Umbilical cord (tissue), 2 donors: Measurements from ENCODE around the gene SMC3. TPM values are rescaled to one million over a fixed set of nuclear protein-coding genes. Genes with fewer than 3 reads are reported as not detected.
A peak's percentile ranks its signal among the peaks of the same experiment; 100 is the strongest.
"Not testable (repeated sequence)": the region's sequence is repeated elsewhere in the genome, so short reads cannot be mapped to it uniquely, and the experiment has no call there.

Experiments
- DNase-seq: peaks from one replicate; pipeline ENCODE4 v3.0.0-alpha.2; 2015; ENCODE audit warnings: low spot score
- total RNA-seq: library from RNA; depleted of rRNA; stranded (reverse); fragments of >200 nt; gene quantifications from one replicate; pipeline ENCODE4 v1.2.3, GENCODE V29; 2014; ENCODE audit warnings: low replicate concordance; ENCODE audit not compliant: insufficient read depth

The SMC3 gene
- total RNA-seq, 1 donor from 2014 or later, result 32.3 TPM

DNA sequence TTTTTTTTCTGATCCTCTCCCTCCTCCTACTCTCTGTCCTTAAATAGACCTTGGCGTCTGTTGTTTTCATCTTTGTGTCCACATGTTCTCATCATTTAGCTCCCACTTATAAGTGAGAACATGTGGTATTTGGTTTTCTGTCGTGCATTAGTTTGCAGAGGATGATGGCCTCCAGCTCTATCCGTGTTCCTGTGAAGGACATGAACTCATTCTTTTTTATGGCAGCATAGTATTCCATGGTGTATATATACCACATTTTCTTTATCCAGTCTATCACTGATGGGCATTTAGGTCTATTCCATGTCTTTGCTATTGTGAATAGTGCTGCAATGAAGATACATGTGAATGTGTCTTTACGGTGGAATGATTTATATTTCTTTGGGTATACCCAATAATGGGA, 55.8 kb downstream of the SMC3 start:
- DNase-seq, result not testable (repeated sequence)

DNA sequence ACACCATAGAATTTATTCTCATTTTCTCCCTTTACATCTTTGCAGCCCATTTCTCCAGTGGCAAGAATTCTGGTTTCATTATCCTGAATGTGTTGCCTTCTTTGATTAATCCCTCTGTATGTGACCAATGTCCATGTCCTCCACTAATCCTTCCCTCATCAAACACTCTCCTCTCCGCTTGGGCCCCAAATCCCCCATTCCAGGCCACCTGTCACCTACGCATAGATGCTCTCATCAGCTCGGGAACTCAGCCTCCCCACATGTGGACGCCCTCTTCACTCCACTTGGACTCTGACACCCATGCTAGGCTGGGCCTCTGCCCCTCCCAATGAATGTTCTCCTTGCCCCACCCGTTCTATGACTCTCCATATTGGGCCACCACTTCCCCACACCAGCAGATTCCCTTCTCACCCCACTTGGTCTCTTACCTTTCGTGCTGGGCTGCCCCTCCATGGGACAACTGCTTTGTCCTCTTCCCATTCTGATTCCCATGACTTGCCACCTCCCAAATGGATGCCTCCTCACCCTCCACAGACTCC, 57.9 kb downstream of the SMC3 start:
- no peak for DNase-seq

DNA sequence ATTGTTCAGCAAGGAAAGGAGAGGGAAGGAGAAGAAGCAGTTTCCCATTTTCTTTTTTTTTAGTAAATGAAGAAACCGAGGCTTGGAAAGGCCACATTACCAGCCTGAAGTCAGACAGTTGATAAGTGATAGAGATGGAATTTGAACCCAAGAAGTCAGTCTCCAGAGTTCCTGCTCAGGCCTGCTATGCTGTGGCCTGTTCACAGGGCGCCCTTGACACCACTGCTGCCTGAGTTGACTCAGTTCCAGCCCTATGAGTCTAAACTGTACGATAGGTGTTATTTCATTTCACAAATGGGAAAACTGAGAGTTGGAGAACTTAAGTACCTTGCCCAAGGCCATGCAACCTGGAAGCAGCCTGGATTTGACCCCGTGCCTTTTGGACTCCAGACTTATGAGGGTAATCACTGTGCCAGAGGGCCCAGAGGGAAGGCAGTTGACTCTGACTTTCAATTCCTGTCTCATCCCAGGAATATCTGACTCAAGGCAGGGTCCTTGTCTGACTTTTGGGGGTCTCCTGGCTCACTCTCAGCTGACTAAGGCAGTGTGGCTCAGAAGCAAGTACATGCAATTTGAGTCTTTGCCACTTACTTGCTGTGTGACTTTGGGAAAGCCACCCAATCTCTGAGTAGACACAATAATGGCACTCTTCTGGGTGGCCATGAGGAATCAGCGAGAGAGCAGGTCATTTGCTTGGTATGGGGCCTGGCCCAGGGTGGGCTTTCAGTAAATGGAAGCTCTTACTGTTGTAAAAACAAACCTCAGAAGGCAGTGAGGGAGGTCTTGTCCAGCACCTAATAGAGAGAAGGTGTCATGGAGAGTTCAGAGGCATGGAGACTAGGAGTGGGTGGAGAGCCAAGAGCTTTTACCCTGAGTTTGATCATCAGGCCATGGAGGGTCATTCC, 58.7 kb downstream of the SMC3 start:
- DNase-seq, result no peak

DNA sequence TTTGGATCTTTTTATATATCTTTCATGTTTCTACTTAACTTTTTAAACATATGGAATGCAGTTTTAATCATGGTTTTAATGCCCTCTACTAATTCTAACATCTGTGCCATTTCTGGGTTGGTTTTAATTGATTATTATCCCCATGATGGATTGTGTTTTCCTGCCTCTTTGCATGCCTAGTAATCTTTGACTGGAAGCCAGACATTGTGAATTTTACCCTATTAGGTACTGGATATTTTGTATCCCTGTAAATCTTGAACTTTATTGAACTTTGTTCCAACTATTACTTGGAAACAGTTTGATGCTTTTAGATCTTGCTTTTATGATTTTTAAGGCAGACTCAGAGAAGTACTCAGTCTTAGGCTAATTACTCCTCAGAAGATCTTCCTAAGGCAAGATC, 60.7 kb downstream of the SMC3 start:
- DNase-seq, result no peak

DNA sequence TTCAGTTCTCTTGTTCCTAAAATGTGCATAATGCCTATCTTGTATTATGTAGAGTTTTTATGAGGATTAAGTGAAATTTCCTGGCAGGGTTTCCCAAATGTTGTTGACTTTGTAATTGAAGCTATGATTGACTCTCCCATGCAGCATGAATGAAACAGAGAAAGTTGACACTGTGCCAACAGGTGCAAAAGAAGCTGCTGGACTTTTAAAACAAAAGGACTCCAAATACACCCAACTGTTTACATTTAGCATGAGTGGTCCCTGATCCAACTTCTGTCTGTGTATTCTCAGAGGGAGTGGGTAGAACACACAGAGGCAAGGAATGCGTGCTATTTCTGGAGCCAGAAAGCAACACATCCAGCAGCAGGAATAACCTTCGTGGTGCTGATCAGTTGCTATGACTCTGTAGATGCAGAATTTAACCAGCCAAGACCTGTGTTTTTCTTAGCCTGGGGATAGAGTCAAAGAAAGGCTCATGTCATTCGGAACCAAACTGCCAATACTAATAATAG, 62.2 kb downstream of the SMC3 start:
- peak; percentile 28 for DNase-seq

DNA sequence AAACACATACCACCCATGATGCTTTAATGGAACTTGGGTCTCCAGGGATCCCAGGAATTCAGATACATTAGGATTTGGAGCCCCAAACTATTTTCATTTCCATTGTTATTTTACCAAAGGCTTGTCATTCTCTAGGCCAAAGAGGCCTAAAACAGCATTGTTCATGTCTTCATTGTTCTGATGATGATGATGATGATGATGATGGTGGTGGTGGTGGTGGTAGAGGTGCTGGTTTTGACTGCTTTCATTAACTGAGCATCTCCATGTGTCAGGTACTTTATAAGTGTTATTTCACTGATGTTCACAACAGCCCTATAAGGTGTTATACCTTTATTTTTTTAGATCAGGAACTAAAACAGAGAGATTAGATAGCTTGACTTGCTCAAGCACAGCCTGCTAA, 64.4 kb downstream of the SMC3 start:
- no peak for DNase-seq

DNA sequence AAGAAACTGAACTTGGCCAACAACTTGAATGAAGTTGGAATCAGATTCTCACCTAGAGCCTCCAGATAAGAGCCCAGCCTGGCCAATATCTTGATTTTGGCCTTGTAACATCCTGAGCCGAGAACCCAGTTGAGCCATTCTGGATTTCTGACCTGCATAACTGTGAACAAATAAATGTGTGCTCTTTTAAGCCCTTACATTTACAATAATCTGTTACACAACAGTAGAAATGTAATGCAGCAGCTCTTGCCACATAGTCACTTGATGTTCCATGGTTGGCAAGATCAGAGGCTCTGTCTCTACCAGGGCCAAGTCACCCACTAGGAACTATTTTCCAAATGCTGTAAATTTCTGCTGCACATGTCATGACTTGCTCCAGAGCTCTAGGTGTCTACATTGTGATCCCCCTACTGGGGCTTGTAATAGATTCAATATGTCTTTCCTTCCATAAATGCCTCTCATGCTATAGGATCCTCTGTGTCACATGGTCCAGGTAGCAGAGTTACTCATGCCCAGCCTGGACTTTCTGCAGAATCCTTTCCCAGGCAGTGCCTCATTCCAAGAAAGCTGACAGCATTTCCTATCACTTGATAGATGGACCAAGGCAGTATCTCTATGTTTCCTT, 65.2 kb downstream of the SMC3 start:
- no peak for DNase-seq

DNA sequence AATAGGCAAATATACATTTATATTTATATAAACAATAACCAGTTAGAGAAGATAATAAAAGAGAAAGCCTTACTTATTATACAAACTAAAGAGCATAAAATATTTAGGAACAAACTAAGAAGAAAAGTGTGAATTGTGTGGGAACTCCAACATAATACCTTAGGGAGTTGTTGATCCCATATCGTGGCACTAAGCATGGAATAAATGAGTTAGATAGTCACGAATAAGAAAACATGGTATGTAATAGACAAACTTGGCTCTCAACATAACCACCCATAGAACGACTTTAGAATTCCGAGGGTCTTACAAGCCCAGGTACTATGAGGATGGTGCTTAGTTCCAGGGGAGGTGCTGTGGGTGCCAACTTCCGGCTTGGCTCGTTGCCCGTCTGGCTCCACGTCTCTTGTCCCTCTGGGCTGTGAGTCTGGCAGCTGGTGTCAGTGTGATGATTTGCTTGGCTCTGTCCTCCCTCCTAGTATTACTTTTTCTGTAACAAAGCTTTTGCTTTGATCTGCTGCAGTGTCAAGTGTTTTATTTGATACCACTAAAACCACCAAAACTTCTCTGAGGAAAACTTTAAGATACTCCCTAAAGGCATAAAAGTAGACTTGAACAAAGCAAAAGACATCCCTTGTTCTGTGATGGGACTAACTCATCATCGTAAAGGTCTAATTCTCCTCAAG, 67.2 kb downstream of the SMC3 start:
- no peak for DNase-seq

DNA sequence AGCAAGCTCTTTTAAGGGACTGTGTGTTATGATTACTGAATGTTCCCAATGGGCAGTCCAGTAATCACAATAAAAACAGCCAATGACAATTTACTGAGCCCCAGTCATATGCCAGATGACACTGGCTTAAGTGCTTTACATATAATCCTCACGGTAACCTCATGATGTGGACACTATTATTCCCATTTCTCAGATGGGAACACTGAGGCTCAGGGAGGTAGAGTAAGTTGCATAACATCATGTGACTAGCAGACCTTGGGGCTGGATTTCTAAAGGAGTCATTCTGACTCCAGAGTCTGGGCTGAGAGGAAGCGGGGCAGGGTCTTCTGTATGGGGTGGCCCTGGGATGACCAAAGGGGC, 69.1 kb downstream of the SMC3 start:
- DNase-seq, result no peak

DNA sequence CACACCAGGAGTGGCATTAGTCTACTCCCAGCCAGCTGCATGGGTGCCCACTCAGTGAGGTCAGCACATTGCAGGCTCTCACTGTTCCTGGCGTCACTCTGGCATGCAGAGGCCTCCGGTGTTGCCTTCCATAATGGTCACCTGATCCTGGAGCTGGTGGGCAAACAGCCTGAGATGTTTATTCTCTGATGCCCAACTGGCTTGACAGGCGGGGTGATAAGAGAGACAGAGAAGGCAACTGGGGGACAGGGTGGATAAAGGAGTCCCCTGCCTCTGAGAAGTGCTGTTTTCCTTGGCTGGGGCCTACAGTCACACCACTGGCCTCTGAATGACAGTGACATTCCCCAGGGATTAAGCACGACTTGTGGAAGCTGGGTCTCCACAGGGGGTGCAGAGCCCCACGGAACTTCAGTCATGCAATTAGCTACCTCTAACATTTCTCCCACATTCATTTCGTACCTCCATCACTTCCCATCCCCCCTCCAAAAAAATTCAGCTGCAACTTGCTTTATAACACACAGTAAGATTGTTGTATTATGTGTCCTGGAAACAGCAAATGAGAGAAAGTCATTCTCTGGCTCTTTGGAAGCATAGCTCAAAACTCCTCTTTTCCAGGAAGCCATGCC, 69.5 kb downstream of the SMC3 start:
- DNase-seq, result peak; percentile 16

DNA sequence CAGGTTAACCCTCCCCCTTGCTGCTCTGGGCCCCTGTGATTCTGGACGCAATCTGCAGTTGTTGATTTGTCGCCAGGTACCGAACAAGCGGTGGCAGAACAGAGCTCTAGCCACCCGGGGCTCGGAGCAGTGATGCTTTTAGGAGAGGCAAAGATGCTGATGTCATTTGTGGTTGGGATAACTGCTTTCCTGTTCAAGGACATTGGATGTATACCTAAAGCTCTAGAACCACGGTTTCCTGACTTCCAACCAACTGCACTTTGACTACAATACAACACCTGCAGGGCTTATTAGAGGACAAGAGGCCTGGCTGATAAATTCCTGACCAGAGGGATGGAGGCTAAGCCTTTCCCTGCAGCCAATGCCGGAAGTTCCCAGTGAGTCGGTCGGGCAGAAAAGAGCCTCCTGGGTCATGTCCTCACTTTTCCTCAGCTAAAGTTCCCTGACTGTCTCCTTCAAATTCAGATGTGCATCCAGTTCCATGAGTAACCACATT, 70.1 kb downstream of the SMC3 start:
- DNase-seq, result no peak

DNA sequence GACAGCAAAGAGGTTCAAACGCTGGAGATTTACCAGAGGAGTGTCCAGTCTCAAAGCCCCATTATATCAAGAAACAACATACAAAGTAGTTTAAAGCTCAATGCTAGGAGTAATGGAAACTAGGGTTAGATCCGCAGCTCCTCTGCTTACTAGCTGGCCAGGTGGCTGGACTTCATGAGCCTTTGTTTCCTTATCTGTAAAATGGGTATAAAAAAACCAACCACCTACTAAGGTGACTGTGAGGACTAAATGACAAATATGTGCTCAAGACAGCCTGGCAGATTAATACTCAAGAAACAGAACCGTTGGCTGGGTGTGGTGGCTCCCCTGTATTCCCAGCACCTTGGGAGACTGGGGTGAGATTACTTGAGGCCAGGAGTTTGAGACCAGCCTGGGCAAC, 70.8 kb downstream of the SMC3 start:
- DNase-seq, result no peak

DNA sequence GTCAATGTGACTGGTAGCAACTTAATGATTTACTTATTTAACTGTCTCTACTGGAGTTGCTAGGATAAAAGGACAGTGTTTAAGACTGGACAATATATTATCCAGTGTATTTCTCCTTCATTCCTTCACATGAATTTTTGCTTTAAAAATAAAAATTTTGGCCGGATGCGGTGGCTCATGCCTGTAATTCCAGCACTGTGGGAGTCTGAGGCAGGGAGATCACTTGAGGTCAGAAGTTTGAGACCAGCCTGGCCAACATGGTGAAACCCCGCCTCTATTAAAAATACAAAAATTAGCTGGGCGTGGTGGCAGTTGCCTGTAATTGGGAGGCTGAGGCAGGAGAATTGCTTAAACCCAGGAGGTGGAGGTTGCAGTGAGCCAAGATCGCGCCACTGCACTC, 71.6 kb downstream of the SMC3 start:
- DNase-seq, result not testable (repeated sequence)

DNA sequence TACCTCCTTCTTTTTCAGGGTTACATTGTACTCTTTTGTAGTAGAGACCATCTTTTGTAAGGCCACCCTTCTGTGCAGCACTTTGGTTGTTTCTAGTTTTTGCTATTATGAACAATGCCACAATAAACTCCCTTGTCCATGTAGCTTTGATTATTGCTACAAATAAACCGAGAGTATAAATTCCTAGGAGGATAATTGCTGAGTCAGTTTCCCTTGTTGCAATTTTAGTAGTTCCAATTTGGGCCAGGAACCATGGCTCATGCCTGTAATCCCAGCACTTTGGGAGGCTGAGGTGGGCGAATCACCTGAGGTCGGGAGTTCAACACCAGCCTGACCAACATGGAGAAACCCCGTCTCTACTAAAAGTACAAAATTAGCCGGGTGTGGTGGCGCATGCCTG, 72.4 kb downstream of the SMC3 start:
- not testable (repeated sequence) for DNase-seq

DNA sequence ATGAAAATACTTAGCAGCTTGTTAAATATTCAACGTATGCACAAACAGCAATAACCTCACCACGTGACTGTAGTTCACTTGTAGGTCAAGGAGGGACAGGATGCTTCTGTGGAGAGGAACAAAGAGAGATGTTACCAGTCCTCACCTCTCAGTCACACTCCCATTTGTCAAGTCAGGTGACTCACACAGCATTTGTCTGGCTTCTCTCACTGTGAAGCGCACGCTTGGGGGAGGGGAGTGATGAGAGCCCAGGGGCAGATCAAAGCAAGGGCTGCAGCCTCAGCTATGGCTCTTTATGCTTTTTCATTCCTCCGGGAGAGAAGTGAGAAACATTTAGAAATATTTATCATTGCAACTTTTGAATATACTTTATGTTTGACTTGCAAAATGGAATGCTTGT, 73.8 kb downstream of the SMC3 start:
- DNase-seq, result peak; percentile 66

DNA sequence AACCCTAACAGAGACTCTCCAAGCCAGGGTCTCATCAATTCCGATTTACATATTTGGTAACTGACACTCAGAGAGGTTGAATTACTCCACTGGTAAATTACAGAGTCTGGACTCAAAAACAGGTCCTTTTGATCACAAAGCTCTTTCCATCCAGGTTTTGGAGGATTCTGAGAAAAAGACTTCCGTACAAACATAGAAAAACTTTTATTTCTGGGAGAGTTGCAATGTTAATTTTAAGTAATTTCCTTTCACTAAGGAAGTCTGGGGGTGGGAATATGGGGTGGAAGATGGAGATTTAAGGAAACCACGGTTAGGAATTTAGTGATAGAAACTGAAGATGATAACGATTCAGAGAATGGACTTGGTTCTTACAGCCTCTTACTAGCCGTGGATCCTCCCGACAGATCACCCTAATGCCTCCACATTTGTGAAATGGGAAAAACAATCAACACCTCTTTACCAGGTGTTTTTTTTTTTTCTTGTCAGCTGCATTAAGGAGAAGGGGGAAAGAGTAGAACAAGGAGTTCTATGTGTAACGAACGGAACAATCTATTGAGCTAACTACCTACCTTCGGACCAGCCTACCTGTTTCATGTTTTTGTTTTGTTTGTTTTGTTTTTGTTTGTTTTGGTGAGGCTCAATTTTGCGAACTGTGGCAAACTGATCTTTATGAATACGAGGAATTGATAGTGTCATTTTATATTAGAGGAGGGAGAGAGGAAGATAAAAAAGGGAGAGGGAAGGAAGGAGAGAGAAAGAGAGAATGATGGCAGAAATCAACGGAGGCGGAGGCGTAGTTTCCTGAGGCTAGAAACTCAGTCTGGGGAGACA, 74.9 kb downstream of the SMC3 start:
- no peak for DNase-seq

DNA sequence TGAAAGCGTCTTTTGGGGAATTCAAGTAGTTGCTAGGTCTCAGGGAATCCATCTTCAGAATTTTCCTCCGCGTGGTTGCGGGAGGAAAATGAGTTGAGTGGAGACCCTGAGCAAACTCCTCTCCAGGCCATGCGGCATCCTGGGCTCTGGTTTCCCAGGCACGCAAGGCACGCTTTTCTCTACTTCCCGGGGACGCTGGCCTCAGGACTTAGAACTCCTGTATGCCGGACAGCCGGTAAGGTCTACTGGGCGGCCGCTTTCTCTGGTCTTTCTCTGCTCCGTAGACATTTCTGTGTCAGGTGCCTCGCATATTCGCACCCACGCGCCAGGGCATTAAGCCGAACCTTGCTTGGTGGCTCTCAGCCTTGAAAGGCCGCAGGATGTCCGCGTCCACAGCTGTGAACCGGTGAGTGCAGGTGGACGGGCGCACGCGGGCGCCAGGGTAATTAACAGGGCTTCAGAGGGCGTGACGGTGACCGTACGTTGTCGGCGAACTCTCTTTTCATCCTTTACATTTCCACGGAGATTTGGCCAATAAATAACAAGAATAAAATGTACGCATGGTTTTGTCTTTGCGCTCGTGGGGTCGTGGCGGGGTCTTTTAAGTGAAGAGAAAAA, 75.6 kb downstream of the SMC3 start:
- DNase-seq, result no peak

DNA sequence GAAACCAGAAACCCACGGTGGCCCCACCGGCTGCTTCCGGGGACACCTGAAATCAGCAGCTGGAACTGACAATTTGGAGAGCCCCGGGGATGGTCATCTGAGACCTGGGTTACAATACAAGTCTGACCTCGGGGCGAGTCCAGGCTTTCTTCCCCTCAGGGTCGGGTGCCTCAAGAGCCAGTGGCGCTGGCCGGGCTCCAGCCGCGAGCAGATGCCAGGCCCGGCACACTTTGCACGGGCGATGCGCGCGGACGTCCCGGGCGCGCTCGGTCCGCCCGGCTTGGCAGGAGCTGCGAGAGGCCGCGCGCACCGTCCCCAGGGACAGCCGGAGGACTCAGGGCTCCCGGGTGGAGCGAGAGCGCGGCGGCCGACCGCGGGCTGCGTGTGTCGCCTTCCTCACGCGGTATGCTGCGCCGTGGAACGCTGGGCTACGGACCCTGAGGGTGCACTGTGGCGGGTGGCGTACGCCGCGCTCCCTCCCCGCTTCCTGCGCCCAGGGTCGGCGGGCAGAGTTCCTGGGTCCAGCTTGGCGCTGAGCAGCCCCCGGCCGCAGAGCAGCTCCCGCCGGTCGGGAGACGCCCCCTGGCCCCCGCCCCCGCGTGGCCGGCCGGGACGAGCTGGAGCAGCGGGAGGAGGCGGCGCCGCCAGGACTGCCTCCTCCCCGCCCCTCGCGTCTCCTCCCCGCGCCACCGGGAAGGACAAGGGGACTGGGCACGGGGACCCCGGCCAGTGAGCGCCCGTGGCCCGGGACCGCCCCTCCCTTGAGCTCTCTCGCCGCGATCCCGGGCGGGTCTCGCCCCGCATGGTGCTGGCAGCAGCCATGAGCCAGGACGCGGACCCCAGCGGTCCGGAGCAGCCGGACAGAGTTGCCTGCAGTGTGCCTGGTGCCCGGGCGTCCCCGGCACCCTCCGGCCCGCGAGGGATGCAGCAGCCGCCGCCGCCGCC, 76.4 kb downstream of the SMC3 start, which contains the start of gene RBM20:
Gene RBM20 (plus strand): TSS at position 684 of the 945 bp plus-strand sequence. CDS start 119 bp downstream, at position 803.
- peak; percentile 31 for DNase-seq
